H1 (cell line): ENCODE measurements around the gene A3GALT2.

ENCODE experiments used
- CEBPB ChIP-seq: IDR thresholded peaks from 2 replicates; pipeline ENCODE4 v1.6.1; 2012; ENCODE audit warnings: low read depth, low read length
- CTCF ChIP-seq, 3 experiments: IDR thresholded peaks; 1 replicate in 2 of 3; 2 replicates in 1 of 3; pipeline versions ENCODE4 v1.5.1 to v1.6.1; 2011; ENCODE audit warnings: low read length in 3 of 3, mild to moderate bottlenecking in 3 of 3, inconsistent platforms in 2 of 3, low read depth in 1 of 3, moderate library complexity in 1 of 3; ENCODE audit not compliant: insufficient read depth in 1 of 3; ENCODE audit errors: control extremely low read depth in 1 of 3
- EZH2 ChIP-seq: fragments of 200-600 bp; sonication (generic); IDR thresholded peaks from 2 replicates; pipeline ENCODE4 v1.7.1; 2012; ENCODE audit warnings: low read depth, mild to moderate bottlenecking, moderate library complexity, low read length, inconsistent platforms; ENCODE audit not compliant: severe bottlenecking
- POLR2A ChIP-seq, 2 experiments: IDR thresholded peaks; 1 replicate in 1 of 2; 2 replicates in 1 of 2; pipeline ENCODE4 v1.6.1; 2011; ENCODE audit warnings: low read depth in 2 of 2, low read length in 2 of 2, mild to moderate bottlenecking in 2 of 2; ENCODE audit errors: control extremely low read depth in 1 of 2
- POLR2AphosphoS5 ChIP-seq: IDR thresholded peaks from 2 replicates; pipeline ENCODE4 v1.6.1; 2011; ENCODE audit warnings: low read depth, low read length
- RAD21 ChIP-seq, 2 experiments: IDR thresholded peaks in 1 of 2; conservative IDR thresholded peaks in 1 of 2; 2 replicates each; pipeline ENCODE4 v1.6.1; 2011; ENCODE audit warnings: low read depth in 2 of 2, low read length in 2 of 2, improper control_type of control experiment in 1 of 2, inconsistent platforms in 1 of 2, mild to moderate bottlenecking in 1 of 2, moderate library complexity in 1 of 2
- SIRT6 ChIP-seq: IDR thresholded peaks from one replicate; pipeline ENCODE4 v1.7.1; 2012; ENCODE audit warnings: low read length, inconsistent platforms
- SP4 ChIP-seq: IDR thresholded peaks from 2 replicates; pipeline ENCODE4 v1.6.1; 2012; ENCODE audit warnings: low read length, inconsistent platforms
- SRF ChIP-seq: IDR thresholded peaks from 2 replicates; pipeline ENCODE4 v1.6.1; 2011; ENCODE audit warnings: mild to moderate bottlenecking, low read depth, low read length, moderate library complexity
- TBP ChIP-seq: IDR thresholded peaks from 2 replicates; pipeline ENCODE4 v1.6.1; 2011; ENCODE audit warnings: low read depth, low read length, improper control_type of control experiment

- TF ChIP-seq SIRT6 (no peak), CTCF (IDR thresholded peaks at IDR 0.05; ENCODE audit: control extremely low read depth in 1 of 3, insufficient read depth in 1 of 3, low read depth in 1 of 3, low read length in 3 of 3) (no peak), POLR2AphosphoS5 (no peak), TBP (no peak), CEBPB (no peak), POLR2A (IDR thresholded peaks at IDR 0.05; ENCODE audit: control extremely low read depth in 1 of 2, low read depth in 2 of 2, low read length in 2 of 2) (no peak), SRF (no peak), RAD21 (IDR thresholded peaks at IDR 0.05 in 1 of 2, conservative IDR thresholded peaks at IDR 0.05 in 1 of 2; ENCODE audit: low read depth in 2 of 2, low read length in 2 of 2) (no peak), SP4 (no peak), EZH2 (no peak)
Observed at GRCh38 chr1:33364565-33364918, 43.6 kb upstream of the A3GALT2 start.
